GM18861 (cell line): ENCODE data around the gene SLC51A.

ENCODE experiments used
- ATAC-seq: cut with Tn5 transposase; IDR thresholded peaks from one replicate; pipeline ENCODE4 v1.9.1; 2021; ENCODE audit not compliant: unreplicated experiment

The SLC51A gene

GRCh38 chr3:196214783-196215441 is 1.4 kb upstream of the SLC51A start:
- ATAC-seq: no peak

- ATAC-seq: no peak
Measured at GRCh38 chr3:196215493-196216020, 777 bp upstream of the SLC51A start.

GRCh38 chr3:196216681-196217211 is 412 bp downstream of the SLC51A start:
- no peak for ATAC-seq

- no peak for ATAC-seq
Measured at GRCh38 chr3:196217307-196218154, 1.2 kb downstream of the SLC51A start.

GRCh38 chr3:196218155-196218712 is 1.9 kb downstream of the SLC51A start:
- no peak for ATAC-seq

- peak; percentile 76 for ATAC-seq
Measured at GRCh38 chr3:196219194-196219969, 3.0 kb downstream of the SLC51A start.

GRCh38 chr3:196219970-196220311 is 3.6 kb downstream of the SLC51A start:
- ATAC-seq: no peak

GRCh38 chr3:196220587-196220986 is 4.3 kb downstream of the SLC51A start:
- ATAC-seq: no peak

- ATAC-seq: no peak
Measured at GRCh38 chr3:196220991-196221390, 4.7 kb downstream of the SLC51A start.

- no peak for ATAC-seq
Measured at GRCh38 chr3:196222876-196223595, 6.7 kb downstream of the SLC51A start.

GRCh38 chr3:196225086-196225485 is 8.8 kb downstream of the SLC51A start:
- no peak for ATAC-seq

- no peak for ATAC-seq
Measured at GRCh38 chr3:196225763-196226364, 9.5 kb downstream of the SLC51A start.

GRCh38 chr3:196227121-196227561 is 10.8 kb downstream of the SLC51A start:
- no peak for ATAC-seq

GRCh38 chr3:196227629-196228493 is 11.5 kb downstream of the SLC51A start:
- no peak for ATAC-seq

- ATAC-seq: no peak
Measured at GRCh38 chr3:196232154-196232881, 16.0 kb downstream of the SLC51A start.

- ATAC-seq: no peak
Measured at GRCh38 chr3:196232882-196233251, 16.5 kb downstream of the SLC51A start.

- ATAC-seq: no peak
Measured at GRCh38 chr3:196235452-196236122, 19.3 kb downstream of the SLC51A start.

- ATAC-seq: no peak
Measured at GRCh38 chr3:196236223-196236622, 19.9 kb downstream of the SLC51A start.
